ENCODE results near the gene COL4A2. TPM values are rescaled to one million over a fixed set of nuclear protein-coding genes. Genes with fewer than 3 reads are reported as not detected.

The COL4A2 gene
- total and polyA plus RNA-seq, 2 donors (not counting 1 experiment from before 2014, with no cell fraction given), result 0.17 TPM; not detected in 1

DNA sequence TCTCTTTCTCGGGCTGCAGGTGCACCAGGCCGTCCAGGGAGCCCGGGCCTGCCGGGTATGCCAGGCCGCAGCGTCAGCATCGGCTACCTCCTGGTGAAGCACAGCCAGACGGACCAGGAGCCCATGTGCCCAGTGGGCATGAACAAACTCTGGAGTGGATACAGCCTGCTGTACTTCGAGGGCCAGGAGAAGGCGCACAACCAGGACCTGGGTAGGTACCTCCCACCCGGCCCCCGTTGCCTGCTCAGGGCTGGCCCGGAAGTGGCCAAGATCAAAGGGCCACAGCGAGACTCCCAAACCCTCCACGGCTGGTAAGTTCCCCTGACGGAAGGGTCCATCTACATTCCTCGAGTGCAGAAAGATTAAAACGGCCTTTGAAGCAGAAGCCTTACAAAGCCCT is 199.3 kb downstream of the COL4A2 start:
- intact Hi-C loops (cut with micrococcal nuclease), result no loop called here
- no peaks in the 10 kb centered on the region for H3K79me2 ChIP-seq (ENCODE audit: control insufficient read depth, insufficient read depth, low read length)
- POLR2A ChIA-PET, result no interaction called here
- H3K27ac ChIP-seq (ENCODE audit: low read length in 2 of 2), result no peak overlapping the region
- no peak overlapping the region for H2AFZ ChIP-seq (ENCODE audit: insufficient read depth, low read depth, low read length, poor library complexity, severe bottlenecking)
- Mint-ChIP-seq H3K9me3 (ENCODE audit: insufficient read depth) (no peaks in the 10 kb centered on the region), H3K4me1 (peaks cover 4% of the 10 kb centered on the region), H3K27me3 (peaks cover 9% of the 10 kb centered on the region), H3K4me3 (no peak overlapping the region), H3K27ac (no peak overlapping the region)
- 96% methylated on average over 18 of the region's 18 CpGs for WGBS (ENCODE audit: insufficient coverage)
- no peaks in the 10 kb centered on the region for H3K9me3 ChIP-seq (ENCODE audit: control extremely low read depth in 1 of 3, control insufficient read depth in 2 of 3, insufficient read depth in 1 of 3, low read length in 2 of 3)
- H3K4me1 ChIP-seq (ENCODE audit: control insufficient read depth in 2 of 2, insufficient read depth in 2 of 2, low read length in 2 of 2), result no peaks in the 10 kb centered on the region
- H4K20me1 ChIP-seq (ENCODE audit: control insufficient read depth, insufficient read depth, low read length, poor library complexity, severe bottlenecking), result no peaks in the 10 kb centered on the region
- no peaks in the 10 kb centered on the region for H3K27me3 ChIP-seq (replicated peaks in 1 of 4; ENCODE audit: control extremely low read depth in 1 of 4, control insufficient read depth in 3 of 4, insufficient read depth in 4 of 4, low read length in 3 of 4)
- CTCF ChIA-PET, result no interaction called here
- TF ChIP-seq, protein P1, sequence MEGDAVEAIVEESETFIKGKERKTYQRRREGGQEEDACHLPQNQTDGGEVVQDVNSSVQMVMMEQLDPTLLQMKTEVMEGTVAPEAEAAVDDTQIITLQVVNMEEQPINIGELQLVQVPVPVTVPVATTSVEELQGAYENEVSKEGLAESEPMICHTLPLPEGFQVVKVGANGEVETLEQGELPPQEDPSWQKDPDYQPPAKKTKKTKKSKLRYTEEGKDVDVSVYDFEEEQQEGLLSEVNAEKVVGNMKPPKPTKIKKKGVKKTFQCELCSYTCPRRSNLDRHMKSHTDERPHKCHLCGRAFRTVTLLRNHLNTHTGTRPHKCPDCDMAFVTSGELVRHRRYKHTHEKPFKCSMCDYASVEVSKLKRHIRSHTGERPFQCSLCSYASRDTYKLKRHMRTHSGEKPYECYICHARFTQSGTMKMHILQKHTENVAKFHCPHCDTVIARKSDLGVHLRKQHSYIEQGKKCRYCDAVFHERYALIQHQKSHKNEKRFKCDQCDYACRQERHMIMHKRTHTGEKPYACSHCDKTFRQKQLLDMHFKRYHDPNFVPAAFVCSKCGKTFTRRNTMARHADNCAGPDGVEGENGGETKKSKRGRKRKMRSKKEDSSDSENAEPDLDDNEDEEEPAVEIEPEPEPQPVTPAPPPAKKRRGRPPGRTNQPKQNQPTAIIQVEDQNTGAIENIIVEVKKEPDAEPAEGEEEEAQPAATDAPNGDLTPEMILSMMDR (IDR thresholded peaks at IDR 0.05), result no peak
- no peak for TF ChIP-seq EZH2 (IDR thresholded peaks at IDR 0.05; ENCODE audit: borderline replicate concordance, insufficient read depth, low read depth, low read length, poor library complexity, severe bottlenecking)
- no peaks in the 10 kb centered on the region for H3K36me3 ChIP-seq (replicated peaks in 1 of 2; ENCODE audit: control extremely low read depth in 1 of 2, control insufficient read depth in 1 of 2, extremely low read depth in 1 of 2, insufficient read depth in 2 of 2, low read length in 1 of 2)
- no peak for DNase-seq
- H3K4me2 ChIP-seq (replicated peaks; ENCODE audit: low read depth, low read length, poor library complexity, severe bottlenecking), result no peak overlapping the region
- H3K9ac ChIP-seq (ENCODE audit: low read length), result no peak overlapping the region
- no peak overlapping the region for H3K4me3 ChIP-seq (ENCODE audit: control extremely low read depth in 1 of 5, extremely low read depth in 1 of 5, insufficient read depth in 1 of 5, low read depth in 2 of 5, low read length in 4 of 5)
- ATAC-seq (ENCODE audit: low read depth), result no peak

DNA sequence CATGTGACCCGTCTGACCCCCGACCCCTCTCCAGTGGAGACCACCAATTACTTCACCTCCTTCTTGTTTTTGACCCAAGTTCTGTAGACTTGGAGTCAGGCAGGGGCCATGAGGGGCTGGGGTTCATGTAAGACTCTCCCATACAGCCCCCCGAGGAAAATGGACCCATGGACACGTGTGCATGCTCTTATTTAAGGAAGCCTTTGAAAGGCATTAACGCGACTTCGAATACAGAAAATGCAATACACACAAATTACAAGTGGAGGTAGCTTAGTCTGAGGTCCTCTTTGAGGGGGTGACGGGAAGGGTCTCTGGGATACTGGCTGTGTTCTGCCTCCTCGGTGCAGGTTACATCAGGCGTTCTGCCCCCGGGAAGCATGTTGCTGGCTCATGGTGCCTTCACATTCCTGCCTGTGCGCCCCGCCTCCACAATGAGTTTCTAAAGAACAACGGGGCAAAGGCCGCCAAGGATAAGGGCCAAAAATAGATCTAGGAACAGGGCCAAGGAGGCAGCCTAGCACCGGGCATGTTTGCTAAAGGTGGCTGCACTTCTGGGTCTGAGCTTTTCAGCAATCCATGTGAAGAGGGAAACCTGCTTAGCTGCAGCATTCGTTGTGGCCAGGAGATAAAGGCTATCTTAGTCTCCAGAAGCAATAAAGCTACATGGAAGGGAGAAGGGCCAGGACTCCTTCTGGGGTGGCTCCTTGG is 199.9 kb downstream of the COL4A2 start:
- Histone ChIP-seq H3K4me3 (ENCODE audit: control extremely low read depth in 1 of 5, extremely low read depth in 1 of 5, insufficient read depth in 1 of 5, low read depth in 2 of 5, low read length in 4 of 5) (no peak overlapping the region), H3K9me3 (ENCODE audit: control extremely low read depth in 1 of 3, control insufficient read depth in 2 of 3, insufficient read depth in 1 of 3, low read length in 2 of 3) (no peaks in the 10 kb centered on the region), H4K20me1 (ENCODE audit: control insufficient read depth, insufficient read depth, low read length, poor library complexity, severe bottlenecking) (no peaks in the 10 kb centered on the region), H3K27me3 (replicated peaks in 1 of 4; ENCODE audit: control extremely low read depth in 1 of 4, control insufficient read depth in 3 of 4, insufficient read depth in 4 of 4, low read length in 3 of 4) (no peaks in the 10 kb centered on the region), H3K27ac (ENCODE audit: low read length in 2 of 2) (no peak overlapping the region), H3K9ac (ENCODE audit: low read length) (no peak overlapping the region), H2AFZ (ENCODE audit: insufficient read depth, low read depth, low read length, poor library complexity, severe bottlenecking) (no peak overlapping the region), H3K4me1 (ENCODE audit: control insufficient read depth in 2 of 2, insufficient read depth in 2 of 2, low read length in 2 of 2) (no peaks in the 10 kb centered on the region), H3K79me2 (ENCODE audit: control insufficient read depth, insufficient read depth, low read length) (no peaks in the 10 kb centered on the region), H3K36me3 (replicated peaks in 1 of 2; ENCODE audit: control extremely low read depth in 1 of 2, control insufficient read depth in 1 of 2, extremely low read depth in 1 of 2, insufficient read depth in 2 of 2, low read length in 1 of 2) (no peaks in the 10 kb centered on the region), H3K4me2 (replicated peaks; ENCODE audit: low read depth, low read length, poor library complexity, severe bottlenecking) (no peak overlapping the region)
- Mint-ChIP-seq H3K27ac (no peak overlapping the region), H3K4me3 (no peak overlapping the region), H3K4me1 (peaks cover 4% of the 10 kb centered on the region), H3K27me3 (peaks cover 5% of the 10 kb centered on the region), H3K9me3 (ENCODE audit: insufficient read depth) (no peaks in the 10 kb centered on the region)
- DNase-seq, result no peak
- ChIA-PET CTCF (no interaction called here), POLR2A (no interaction called here)
- ATAC-seq (ENCODE audit: low read depth), result no peak
- WGBS (ENCODE audit: insufficient coverage), result 77% methylated on average over 11 of the region's 17 CpGs
- intact Hi-C loops (cut with micrococcal nuclease), result no loop called here
- TF ChIP-seq, protein P1 (IDR thresholded peaks at IDR 0.05), result no peak
- no peak for TF ChIP-seq EZH2 (IDR thresholded peaks at IDR 0.05; ENCODE audit: borderline replicate concordance, insufficient read depth, low read depth, low read length, poor library complexity, severe bottlenecking)

Data from B cell (primary cell).